ENCODE measurements around the gene PIM1.
"Not testable (repeated sequence)": the region's sequence is repeated elsewhere in the genome, so short reads cannot be mapped to it uniquely, and the experiment has no call there.

Gene PIM1

GRCh38 chr6:37169496-37170272 lies at the start of gene PIM1:
TSS of gene PIM1 (plus strand) at chr6:37170152. CDS start at chr6:37170576, 424 bp downstream.
- DNase-seq = peak; percentile 99

- DNase-seq = no peak
Measured at GRCh38 chr6:37121556-37121955, 48.4 kb upstream of the PIM1 start.

GRCh38 chr6:37122861-37123260 lies 47.1 kb upstream of the PIM1 start:
- DNase-seq = no peak

- no peak for DNase-seq
Measured at GRCh38 chr6:37123957-37124729, 45.8 kb upstream of the PIM1 start.

- peak; percentile 82 for DNase-seq
Measured at GRCh38 chr6:37125774-37126492, 44.0 kb upstream of the PIM1 start.

- DNase-seq = peak; percentile 42
Measured at GRCh38 chr6:37126493-37126958, 43.4 kb upstream of the PIM1 start.

- no peak for DNase-seq
Measured at GRCh38 chr6:37126961-37127616, 42.9 kb upstream of the PIM1 start.

GRCh38 chr6:37127961-37128862 lies 41.7 kb upstream of the PIM1 start:
- DNase-seq = no peak

- not testable (repeated sequence) for DNase-seq
Measured at GRCh38 chr6:37128863-37129443, 41.0 kb upstream of the PIM1 start.

GRCh38 chr6:37129566-37129965 lies 40.4 kb upstream of the PIM1 start:
- no peak for DNase-seq

- DNase-seq = no peak
Measured at GRCh38 chr6:37130704-37131103, 39.2 kb upstream of the PIM1 start.

- peak; percentile 94 for DNase-seq
Measured at GRCh38 chr6:37131104-37131959, 38.6 kb upstream of the PIM1 start.

- peak; percentile 32 for DNase-seq
Measured at GRCh38 chr6:37131960-37132253, 38.0 kb upstream of the PIM1 start.

GRCh38 chr6:37134036-37134395 lies 35.9 kb upstream of the PIM1 start:
- no peak for DNase-seq

- no peak for DNase-seq
Measured at GRCh38 chr6:37134396-37135191, 35.4 kb upstream of the PIM1 start.

GRCh38 chr6:37135835-37136694 lies 33.9 kb upstream of the PIM1 start:
- no peak for DNase-seq

- no peak for DNase-seq
Measured at GRCh38 chr6:37136821-37137200, 33.1 kb upstream of the PIM1 start.

- no peak for DNase-seq
Measured at GRCh38 chr6:37137201-37138090, 32.5 kb upstream of the PIM1 start.
